Frontal cortex (tissue), 4 donors: ENCODE measurements around the gene STK38. TPM values are rescaled to one million over a fixed set of nuclear protein-coding genes. Genes with fewer than 3 reads are reported as not detected.
"Not testable (repeated sequence)": the region's sequence is repeated elsewhere in the genome, so short reads cannot be mapped to it uniquely, and the experiment has no call there.

Source experiments
- DNase-seq, 2 donors: peaks; one replicate each; pipeline ENCODE4 v3.0.0; 2012; ENCODE audit warnings: low spot score in 2 of 2
- FAIRE-seq: peaks from 2 replicates; lab custom pipeline; 2012; peaks lifted over from hg19 to GRCh38; lab: Jason Lieb, UNC
- total RNA-seq: library from RNA; depleted of rRNA; stranded (reverse); fragments of >200 nt; gene quantifications from one replicate; pipeline ENCODE4 v1.2.3, GENCODE V29; 2014
- donor health status: control.
- donor health status: control.
- donor health status: control.

The STK38 gene
- total RNA-seq, 1 donor from 2014 or later = 9.8 TPM

GRCh38 chr6:36493859-36494258 lies 53.4 kb downstream of the STK38 start:
- no peak for DNase-seq

GRCh38 chr6:36493319-36493718 lies 54.0 kb downstream of the STK38 start:
- no peak for DNase-seq
- no peak for FAIRE-seq

More at GRCh38 chr6:36493859-36494258, 53.4 kb downstream of the STK38 start:
- FAIRE-seq = no peak

- DNase-seq (no peak), FAIRE-seq (no peak)
Observed at GRCh38 chr6:36492621-36493020, 54.7 kb downstream of the STK38 start.

- DNase-seq (no peak), FAIRE-seq (no peak)
Observed at GRCh38 chr6:36492092-36492491, 55.2 kb downstream of the STK38 start.

DNA sequence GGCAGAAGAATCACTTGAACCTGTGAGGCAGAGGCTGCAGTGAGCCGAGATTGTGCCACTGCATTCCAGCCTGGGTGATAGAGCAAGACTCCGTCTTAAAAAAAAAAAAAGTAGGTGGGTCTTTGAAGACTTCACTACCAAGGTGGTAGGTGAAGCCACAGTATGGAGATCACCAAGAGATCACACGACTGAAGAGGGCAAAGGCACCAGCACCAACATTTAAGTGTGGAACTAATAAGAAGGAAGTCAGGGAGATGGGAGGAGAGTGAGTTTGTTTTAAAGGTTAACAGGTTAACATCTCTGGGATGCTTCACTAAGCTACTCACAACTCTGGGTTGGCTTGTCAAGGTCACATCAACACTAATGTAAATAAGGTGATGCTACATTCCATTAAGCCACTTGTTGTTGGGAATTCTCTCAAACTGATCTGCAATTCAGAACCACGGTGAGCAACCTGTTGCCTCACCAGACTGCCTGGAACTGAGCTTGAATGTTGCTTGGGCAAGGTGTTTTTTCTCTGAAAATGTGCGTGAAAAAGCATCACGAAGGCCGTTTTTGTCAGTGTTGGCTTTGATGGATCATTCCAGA lies 55.8 kb downstream of the STK38 start:
- no peak for FAIRE-seq
- DNase-seq = no peak

DNA sequence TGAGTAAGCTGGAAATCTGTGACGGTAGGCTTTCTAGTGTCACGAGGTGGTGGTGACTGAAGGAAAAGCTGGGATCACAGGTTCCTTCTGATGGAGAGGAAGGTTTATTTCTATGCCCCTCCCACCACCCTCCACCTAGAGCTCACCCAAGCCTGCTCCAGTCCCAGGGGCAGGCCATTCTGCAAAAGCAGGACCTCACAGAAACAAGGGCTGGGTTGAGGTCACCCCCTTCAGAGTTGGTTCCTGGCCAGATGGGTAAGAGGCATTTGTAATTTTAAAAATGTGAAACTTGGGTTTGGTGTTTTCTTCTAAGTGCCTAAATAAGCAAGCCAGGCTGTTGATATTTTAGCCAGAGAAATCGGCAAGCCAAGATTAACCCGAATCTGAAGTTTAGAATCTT lies 57.9 kb downstream of the STK38 start:
- FAIRE-seq (no peak), DNase-seq (no peak)

DNA sequence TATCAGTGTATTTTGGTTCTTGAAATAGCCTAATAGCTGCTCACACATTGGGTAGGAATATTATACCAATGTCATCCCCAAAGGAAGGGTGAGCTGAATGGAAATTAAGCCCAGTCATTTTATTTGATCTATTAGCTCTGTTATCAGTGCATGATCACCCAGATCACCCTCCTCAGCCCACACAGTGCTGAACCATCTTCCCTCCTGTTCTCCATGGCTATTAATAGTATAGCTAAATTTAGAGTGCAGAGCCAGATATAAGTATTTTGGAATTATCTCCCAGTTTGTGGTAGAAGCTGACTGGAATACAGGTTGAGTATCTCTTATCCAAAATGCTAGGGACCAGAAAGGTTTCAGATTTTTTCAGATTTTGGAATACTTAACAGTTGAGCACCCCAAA lies 59.1 kb downstream of the STK38 start:
- FAIRE-seq (no peak), DNase-seq (no peak)

DNA sequence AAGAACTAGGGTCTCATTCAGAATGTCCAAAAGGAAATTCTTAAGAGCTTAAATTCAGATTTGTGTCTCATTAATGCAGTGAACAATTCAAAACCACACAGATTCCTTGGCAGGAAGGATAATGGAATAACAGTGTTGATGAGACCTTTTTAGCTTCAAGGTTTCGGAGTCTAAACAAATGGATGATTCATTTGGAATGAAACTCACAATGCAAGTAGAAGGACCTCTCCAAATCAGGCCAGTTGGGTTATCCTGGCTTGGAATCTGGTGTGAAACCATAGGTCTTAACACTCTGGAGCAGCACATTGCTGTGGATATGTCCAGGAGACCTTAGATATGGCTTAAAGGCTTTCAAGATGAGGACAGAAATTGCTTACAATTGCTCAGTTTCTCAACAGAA lies 59.6 kb downstream of the STK38 start:
- DNase-seq (no peak), FAIRE-seq (no peak)

DNA sequence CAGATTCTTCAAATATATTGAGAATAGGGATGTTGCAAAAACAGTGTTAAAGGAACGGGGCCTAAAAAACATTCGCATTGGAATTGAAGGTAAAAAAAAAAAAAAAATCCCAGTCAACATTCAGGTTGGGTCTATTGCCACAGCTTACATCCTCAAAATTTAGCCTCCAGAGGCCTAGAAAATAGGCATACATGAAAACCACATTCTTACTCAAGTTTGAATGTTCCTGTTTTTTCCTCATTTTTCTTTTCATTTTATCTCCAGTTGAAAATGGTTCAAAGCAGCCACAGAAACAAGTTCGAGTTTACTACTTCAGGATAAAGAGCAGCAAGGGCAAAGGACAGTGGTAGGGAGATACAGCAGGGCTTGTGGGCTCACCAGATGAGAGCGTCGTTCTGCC lies 62.5 kb downstream of the STK38 start:
- DNase-seq (no peak), FAIRE-seq (no peak)

DNA sequence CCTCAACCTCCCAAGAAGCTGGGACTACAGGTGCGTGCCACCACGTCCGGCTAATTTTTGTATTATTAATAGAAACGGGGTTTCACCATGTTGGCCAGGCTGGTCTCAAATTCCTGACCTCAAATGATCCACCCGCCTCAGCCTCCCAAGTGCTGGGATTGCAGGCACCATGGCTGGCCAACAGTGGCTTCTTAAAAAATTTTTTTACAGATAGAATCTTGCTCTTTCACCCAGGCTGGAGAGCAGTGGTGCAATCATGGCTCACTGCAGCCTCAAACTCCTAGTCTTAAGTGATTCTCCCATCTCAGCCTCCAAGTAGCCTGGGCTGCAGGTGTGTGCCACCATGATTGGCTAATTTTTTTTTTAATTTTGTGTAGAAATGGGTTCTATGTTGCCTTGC lies 64.0 kb downstream of the STK38 start:
- not testable (repeated sequence) for FAIRE-seq

GRCh38 chr6:36479256-36479655 lies 68.0 kb downstream of the STK38 start:
- DNase-seq = no peak

More for the DNA sequence above, 64.0 kb downstream of the STK38 start:
- not testable (repeated sequence) for DNase-seq

DNA sequence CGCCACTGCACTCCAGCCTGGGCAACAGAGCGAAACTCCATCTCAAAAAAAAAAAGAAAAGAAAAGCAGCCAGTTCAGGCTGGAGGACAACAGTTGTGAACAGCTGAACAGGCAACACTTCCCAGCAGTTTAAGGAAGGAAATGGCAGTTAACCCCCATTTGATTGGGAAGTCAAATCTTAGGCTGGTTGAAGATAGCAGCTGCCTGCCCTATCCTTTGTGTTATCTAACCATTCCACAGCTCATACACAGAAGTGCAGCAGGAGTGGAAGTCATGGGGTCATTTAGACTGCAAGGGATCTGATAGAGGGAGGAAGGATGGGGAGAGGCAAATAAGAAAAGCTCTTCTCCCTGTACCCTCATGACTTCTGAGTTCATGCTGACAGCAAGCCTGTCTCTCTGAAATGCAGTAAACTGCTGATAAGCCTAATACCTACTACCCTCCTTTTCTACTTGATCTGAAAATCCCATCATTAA lies 69.2 kb downstream of the STK38 start:
- FAIRE-seq = no peak

More at GRCh38 chr6:36479256-36479655, 68.0 kb downstream of the STK38 start:
- FAIRE-seq = no peak

DNA sequence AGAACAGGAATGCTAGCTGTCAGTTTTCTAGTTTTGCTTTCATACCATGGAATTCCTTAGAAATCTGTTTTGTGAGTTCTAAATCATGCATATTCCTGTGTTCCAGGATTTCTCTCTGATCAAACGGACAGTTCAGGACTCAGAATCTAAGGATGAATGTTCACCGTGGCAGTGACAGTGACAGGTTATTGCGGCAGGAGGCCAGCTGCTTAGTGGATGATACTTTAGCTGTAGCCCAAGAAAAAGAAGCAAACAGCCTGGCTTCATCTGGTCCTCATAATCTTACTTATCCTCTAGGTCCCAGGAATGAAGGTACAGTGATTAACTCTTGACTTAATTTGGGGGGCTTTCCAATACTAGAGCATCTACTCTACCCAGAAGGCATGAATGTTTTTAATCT lies 77.3 kb downstream of the STK38 start:
- FAIRE-seq = no peak
- no peak for DNase-seq

More for the DNA sequence above, 69.2 kb downstream of the STK38 start:
- DNase-seq = no peak

GRCh38 chr6:36469148-36469661 lies 78.1 kb downstream of the STK38 start:
- no peak for FAIRE-seq
- no peak for DNase-seq

DNA sequence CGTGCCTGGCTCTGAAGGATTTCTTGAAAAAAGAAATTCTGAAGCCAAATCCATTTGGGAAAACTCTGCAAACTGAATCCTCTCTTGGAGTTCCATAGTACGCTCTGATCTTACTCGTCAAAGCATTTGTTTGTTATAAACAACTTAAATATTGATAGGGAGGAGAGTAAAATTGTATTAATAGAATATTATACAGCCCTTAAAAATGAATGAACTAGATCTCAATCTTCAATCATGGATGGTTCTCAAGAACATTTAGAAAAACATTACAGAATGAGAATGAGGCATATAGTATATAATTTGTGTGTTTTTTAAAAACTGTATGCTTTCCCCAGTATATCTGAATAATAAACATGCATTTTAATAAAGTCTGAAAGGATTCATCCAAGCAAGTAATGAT lies 79.7 kb downstream of the STK38 start:
- no peak for DNase-seq
- no peak for FAIRE-seq

- FAIRE-seq (no peak), DNase-seq (no peak)
Observed at GRCh38 chr6:36464233-36464632, 83.0 kb downstream of the STK38 start.

DNA sequence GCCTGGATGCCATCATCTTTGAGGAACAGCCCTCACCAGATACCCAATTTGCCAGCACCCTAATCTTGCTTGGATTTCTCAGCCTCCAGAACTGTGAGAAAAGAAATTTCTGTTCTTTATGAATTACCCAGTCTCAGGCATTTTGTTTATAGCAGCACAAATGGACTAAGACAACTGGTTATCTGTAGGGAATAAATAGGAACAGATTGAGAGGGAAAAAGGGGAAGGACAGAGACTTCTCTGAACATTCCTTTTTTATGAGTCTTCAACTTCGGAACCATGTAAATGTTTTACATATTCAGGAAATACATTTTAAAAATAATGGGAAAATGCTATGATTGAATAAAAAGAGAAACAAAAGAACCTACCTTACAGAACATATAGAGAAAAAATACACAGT lies 83.6 kb downstream of the STK38 start:
- DNase-seq (no peak), FAIRE-seq (no peak)

DNA sequence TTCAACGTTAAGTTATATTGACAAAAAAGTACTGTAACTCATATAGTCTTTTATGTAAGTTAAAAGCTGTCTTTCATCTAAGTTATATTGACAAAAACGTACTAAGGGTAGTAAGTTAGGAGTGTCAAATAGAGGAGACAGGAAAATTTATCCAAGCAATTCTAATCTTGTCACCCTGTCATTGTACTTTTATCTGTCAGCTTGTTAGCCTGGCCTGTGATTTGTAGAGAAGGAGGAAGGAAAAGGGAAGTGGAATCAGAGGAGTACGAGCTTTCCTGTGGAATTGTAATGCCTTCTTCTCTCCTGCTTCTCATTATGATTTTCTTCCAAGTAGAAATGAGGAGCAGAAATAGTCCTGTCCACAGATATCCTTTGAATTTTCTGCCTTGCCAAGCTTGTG lies 85.6 kb downstream of the STK38 start:
- DNase-seq = no peak
- FAIRE-seq = no peak

DNA sequence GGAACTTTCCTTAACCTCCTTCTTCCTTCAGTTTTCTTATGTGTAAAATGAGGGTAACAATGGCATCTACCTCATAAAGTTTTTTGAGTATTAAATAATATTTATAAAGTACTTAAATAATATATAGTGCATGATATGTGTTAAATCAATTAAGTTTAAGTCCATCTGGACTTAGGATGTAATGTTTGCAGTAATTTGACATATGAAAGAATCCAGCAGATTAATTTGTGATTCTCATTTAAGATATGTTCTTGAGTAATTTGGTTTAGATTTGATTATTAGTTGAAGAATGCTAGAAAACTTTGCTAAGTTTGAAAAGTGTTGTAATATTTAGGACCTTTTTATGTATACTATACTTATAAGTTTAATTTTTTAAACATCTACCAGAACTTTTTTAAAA lies 86.4 kb downstream of the STK38 start:
- DNase-seq (no peak), FAIRE-seq (no peak)

- FAIRE-seq (no peak), DNase-seq (no peak)
Observed at GRCh38 chr6:36459501-36459900, 87.8 kb downstream of the STK38 start.

GRCh38 chr6:36455486-36456027 lies 91.7 kb downstream of the STK38 start:
- DNase-seq (no peak), FAIRE-seq (no peak)

DNA sequence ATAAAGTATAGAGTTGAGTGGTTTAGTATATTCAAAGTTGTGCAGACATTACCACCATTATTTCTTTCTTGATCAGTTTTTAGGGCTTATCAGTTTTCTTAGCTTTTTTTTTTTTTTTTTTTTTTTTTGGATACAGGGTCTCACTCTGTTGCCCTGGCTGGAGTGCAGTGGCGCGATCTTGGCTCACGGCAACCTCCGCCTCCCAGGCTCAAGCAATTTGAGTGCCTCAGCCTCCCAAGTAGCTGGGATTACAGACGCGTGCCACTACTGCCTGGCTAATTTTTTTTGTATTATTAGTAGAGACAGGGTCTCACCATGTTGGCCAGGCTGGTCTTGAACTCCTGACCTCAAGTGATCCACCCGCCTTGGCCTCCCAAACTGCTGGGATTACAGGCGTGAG lies 94.4 kb downstream of the STK38 start:
- not testable (repeated sequence) for DNase-seq, FAIRE-seq
